HG02798 (cell line): ENCODE results near the gene RAET1G.
"Not testable (repeated sequence)": the region's sequence is repeated elsewhere in the genome, so short reads cannot be mapped to it uniquely, and the experiment has no call there.

Experiments
- ATAC-seq: cut with Tn5 transposase; IDR thresholded peaks from one replicate; pipeline ENCODE4 v1.9.1; 2021; ENCODE audit warnings: mild to moderate bottlenecking; ENCODE audit not compliant: unreplicated experiment, poor library complexity

The RAET1G gene

DNA sequence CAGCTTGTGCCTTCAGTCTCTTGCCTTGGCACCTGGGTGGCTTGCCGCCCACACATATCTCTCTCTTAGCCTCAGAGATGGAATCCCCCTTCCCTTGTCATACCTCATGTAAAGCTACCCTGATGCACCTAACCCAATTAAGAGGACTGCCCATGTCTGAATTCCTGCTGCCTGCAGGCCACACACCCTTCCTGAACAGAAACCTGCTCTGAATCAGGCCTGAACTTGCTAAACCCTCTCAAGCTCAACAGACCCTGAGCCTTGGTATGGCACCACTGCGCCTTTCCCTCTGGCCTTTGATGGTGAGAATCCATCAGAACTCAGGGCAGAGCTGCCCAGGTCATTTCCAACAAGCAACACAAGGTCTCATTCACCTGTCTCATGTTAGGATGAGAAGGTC, 5.2 kb downstream of the RAET1G start:
- no peak for ATAC-seq

DNA sequence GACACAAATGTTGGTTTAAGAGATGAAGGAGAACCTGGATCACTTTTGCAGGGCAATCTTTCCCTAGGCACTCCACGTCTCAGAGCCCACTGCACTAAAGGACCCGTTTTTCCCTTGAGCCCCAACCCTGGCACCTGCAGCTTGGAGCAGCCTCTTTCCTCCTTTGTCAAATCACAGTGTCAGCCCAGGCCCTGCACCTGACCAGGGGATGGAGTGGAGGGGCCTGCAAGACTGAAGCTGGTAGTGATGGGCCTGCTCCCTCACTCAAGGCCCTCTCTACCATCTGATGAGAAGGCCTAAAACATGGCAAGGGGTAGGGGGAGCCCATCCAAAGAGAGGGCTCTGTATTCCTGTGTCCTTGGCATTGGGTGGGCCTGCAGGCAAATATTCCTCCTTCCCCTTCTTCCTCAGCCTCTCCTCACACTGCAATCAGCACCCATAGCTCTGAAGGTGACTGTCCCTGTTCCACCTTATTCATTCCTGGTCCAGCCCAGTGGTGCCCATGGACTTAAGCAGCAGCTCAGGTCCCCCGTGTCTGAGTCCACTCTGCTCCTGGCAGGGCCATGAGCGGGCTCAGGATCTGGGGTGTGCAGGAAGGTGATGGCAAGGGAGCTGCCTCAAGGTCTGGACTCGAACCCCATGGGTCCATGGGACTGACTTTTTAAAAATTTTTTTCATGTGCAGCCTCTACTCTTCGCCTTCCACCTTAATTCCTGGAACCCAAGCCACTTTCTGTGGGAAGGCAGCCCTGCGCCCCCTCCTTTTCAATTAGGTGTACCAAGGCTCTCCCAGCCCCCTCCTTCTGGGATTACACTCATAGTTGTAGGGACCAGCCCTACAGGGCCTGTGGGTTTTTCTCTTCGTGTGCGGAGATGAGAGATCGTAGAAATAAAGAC, 6.7 kb downstream of the RAET1G start:
- no peak for ATAC-seq

DNA sequence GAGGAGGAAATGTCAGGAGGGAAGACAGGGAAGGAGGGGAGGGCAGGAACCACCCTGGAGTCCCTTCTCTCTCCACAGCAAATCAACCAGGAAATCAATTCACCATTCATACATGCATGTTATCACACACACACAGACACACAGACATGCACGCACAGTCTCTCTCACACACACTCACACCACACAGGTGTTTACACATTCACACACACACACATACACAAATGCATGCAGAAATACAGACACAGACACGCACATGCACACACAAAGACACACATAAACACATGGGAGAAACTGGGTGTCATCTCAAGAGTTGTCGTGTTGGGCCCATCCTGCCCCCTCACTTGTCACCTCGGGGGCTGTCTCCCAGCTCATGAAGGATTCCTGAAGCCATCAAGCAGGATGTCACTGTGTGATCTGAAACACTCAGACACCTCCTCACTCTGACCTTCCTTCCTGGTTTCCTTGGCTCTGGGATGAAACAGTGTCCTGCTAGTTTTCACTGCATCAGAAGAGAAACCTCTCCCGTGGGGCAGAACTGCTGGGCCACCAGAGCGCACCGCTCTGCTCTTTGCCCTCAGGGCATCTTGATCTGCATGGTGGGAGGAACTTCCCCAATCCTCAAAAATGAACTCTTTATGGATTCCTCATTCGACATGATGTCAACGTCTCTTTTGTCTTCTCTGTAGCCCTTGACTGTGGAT, 9.2 kb downstream of the RAET1G start:
- ATAC-seq = no peak

DNA sequence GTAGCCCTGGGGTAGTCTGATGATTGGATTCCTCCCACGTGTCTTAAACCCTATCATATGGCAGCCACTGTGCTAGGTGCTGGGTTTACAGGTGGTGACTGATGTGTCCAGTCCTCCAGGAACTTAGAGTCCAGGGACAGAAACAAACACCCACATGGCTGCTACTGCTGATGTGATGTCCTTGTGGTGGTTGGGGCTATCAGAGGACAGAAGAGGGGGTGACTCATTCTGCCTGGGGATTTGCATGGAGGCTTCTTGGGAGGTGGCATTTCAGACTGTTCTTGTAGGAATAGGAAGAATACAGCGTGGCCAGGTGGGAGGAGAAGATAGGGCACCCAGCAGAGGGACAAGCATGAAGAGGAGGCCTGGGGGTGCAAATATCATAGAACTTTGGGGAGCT, 9.8 kb downstream of the RAET1G start:
- no peak for ATAC-seq

DNA sequence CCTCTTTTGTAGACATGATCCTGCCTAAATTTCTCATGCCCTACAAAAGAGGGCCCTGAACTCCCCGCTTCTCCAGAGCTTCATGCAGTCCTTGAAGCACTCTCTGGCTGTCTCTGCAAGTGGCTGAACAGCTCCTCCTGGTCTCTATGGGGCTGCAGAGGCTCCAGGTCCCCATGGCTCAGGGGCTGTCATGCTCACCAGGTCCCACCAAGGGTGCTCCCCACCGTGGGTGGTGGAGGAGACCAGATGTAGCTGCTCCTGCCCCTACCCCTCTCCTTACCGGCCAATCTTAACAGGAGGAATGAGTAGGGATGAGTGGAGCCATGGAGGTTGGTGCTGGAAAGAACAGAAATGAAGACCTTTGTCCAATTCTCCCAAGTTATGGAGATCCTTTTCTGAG, 10.2 kb downstream of the RAET1G start:
- not testable (repeated sequence) for ATAC-seq

DNA sequence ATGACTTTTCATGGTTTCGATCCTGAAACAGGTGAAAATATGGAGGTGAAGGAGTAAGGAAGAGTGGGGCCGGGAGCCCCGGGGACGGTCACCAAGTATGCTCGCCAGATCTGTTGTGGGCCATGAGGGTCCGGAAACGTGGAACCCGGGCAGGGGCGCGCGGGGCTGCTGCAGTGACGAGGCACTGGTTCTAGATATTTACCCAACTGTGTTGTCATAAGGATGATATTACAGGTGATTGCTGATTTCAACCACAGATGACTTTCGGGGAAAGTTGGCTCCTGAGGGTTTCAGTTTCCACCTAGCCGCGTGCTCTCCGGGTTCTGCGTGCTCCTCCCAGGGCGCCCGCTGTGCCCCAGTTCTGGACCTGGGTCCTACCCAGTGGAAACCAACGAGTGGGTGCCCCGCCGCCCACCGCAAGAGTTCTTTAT, 12.2 kb downstream of the RAET1G start:
- ATAC-seq = no peak

DNA sequence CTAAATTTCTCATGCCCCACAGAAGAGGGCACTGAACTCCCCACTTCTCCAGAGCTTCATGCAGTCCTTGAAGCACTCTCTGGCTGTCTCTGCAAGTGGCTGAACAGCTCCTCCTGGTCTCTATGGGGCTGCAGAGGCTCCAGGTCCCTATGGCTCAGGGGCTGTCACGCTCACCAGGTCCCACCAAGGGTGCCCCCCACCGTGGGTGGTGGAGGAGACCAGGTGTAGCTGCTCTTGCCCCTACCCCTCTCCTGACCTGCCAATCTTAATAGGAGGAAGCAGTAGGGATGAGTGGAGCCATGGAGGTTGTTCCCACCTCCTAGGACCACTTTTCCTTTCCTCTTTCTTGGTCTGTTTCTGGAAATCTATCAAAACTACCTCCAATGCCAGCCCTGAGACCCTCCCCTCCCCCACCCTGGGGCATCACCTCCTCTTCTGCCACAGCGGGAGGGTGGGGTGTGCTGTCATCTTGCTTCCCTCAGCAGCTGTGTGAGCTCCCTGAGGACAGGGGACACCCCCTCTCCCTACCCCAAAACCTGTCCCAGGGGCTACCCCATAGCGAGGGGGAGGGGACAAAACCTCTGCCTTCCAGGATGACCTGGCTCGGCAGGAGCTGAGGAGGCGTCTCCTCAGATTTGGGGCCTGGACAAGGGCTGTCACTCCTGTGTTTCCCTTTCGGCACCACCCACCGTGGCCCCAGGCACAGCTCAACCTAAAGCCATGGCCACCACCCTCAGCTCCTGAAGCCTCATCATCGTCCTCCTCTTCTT, 13.0 kb downstream of the RAET1G start:
- no peak for ATAC-seq

DNA sequence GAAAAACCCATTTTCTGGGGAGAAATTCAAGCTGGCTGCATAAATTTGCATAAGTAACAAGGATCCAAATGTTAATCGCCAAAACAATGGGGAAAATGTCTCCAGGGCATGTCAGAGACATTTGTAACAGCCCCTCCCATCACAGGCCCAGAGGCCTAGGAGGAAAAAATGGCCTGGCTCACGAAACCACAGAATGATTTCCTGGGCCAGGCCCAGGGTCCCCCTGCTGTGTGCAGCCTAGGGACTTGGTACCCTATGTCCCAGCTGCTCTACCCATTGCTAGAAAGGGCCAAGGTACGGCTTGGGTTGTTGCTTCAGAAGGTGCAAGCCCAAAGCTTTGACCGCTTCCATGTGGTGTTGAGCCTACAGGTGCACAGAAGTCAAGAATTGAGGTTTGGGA, 14.4 kb downstream of the RAET1G start:
- not testable (repeated sequence) for ATAC-seq

DNA sequence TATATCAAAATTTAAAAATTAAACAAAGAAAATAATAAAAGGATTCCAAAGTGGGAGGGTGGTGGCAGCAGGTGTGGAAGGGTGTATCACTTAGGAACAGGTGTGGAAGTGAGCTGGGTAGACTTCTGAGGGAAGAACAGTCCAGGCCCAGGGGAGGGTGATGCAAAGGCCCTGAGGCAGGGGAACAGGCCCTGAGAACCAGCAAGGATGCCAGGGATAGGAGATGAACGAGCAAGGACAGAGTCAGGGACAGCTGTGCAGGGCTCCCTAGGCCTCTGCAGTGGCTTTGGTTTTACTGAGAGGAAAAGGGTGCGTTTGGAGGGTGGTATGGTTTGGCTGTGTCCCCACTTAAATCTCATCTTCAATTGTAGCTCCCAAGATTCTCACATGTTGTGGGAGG, 15.6 kb downstream of the RAET1G start:
- ATAC-seq = no peak

DNA sequence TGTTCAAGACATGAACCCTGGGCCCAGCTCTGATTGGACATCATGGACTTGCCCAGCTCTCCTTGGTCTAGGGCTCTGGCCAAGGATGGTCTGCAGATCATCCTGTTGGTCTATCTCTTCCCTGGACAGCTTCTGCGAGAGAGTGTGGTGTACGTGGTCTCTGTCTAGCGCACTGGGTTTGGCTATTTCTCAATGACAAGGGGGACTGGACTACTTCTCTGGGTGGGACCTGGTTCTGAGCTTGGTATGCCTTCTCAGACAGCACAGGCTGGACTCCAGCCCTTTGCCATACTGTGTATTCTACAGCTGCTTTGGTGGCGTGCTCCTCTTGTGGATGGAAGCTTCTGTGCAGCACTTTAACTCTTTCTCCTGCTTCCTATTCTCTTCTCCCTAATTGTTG, 16.5 kb downstream of the RAET1G start:
- no peak for ATAC-seq

DNA sequence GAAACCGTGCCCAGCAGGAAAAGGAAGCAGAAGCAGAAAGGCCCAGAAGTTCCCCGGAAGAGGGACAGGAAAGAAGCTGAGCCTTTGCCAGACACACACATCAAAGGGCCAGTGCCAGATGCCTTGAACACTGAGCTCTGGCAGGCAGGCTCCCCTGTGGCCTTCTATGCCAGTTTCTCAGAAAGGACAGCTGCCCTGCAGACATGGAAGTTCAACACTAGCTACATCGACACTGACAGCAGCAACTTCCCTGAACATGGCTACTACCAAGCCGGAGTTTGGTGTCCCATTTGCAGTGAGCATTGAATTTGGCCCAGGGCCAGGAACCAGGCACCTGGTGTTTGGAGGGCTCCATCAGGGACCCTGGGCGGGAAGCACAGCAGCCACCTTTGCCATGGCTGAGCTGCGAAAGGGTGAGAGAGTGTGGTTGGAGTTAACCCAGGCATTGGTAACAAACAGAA, 17.0 kb downstream of the RAET1G start:
- ATAC-seq = no peak

DNA sequence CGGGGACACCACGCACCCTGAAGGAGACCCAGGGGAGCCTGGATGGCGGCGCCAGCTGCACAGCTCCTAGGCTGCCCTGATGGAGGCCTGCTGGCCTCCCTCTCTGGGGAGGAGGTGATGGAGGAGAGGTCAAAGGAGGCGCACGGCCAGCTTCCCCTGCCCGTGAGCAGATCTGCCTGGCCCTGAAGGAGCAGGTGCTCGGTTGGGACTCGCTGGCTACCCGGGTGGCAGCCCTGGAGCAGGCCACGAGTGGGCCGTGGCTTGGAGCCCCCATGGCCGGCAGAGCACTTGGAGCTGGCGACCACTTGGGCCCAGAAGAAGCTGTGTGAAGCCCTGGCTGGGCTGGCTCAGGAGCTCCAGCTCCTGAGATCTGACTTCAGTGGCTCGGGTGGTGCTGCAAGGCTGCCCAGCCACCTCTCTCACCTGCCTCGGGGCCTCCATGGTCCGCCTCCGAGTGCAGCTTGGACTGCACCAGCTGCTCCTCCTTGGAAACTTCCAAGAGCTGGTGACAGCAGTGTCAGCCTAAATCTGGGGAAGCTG, 17.5 kb downstream of the RAET1G start:
- no peak for ATAC-seq

DNA sequence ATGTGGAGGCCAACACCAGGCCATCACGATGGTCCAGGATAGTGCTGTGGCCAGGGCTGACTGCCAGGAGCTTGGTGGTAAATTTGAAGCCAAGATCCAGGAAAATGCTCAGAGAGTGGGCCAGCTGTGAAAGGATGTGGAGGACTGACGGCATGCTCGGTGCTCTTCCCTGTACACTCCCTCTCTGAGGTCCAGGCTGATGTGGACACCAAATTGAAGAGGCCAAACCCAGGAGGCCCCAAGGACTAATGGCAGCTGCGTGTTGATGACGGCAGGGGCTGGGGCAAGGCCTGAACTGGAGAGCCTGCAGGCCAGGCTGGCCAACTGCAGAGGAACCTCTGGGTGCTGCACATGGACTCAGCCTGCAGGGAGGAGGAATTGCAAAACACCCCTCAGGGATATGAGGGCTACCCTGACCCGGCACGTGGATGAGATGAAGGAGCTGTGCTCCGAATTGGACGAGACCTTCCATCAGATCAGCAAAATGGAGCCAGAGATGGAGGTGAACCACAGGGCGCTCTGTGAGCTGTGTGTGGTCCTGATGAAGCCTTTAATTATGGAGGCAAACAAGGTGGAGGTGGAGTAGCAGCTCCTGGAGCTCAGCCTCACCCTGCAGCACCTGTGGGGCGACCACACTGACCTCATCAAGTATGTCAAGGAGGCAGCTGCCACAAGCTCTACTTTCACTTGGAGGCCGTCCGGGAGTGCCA, 18.1 kb downstream of the RAET1G start:
- no peak for ATAC-seq

DNA sequence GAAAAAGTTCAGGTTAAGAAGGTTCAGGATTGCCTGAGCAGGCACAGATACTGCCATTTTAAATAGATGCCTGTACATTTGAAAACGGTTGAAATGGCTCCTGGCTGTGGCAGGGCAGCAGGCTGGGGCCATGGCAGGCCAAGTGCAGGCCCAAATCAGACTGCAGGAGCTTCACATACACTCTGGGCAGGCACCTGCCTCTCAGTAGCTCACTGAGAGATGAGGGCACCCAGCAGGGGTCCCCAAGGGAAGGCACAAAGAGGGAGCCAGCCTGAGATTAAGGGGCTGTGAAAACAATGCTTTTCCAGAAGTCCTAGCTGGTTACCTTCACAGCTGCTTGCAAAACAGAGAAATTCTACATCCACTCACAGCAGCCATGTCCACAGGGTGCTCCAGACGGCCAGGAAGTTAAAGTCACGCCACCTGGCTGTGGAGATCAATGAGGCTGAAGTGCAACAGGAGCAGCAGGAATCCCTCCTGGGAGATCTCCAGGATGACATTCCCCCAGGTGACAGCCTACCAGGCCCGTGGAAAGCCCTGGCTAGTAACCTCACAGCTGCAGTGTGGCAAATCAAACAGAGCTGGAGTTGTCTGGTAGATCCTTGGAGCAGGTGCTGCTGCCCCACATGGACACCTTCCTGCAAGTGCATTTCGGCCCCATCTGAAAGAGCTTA, 18.8 kb downstream of the RAET1G start:
- no peak for ATAC-seq

DNA sequence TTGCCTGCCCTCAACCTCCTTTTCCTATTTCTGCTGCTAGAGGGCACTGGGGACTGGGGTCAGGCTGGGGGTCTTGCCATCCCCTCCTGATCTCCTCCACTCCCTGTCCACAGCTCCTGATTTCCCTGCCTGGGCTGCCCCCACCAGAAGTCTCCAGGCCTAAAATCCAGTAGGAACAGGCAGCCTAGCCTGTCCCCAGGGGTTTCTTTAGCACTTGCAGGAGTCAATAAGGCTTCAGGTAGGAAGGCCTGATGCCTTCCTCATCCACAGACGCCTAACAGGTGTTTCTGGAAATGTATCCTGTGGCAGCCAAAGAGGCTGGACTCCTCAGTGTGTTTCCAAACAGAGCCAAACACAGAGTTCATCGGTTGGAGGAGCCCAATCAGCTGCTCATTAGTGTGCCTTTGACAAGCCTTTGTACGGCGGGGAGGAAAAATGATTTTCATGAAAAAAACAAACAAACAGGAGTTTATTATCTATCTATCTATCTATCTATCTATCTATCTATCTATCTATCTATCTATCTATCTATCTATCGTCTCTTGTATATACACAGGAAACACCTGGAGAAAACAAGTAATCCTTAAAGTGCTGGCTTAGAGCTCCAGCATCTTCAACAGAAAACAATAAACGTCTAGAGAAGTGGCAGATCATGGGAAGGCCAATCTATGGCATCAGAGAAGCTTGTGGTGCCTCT, 21.3 kb downstream of the RAET1G start:
- no peak for ATAC-seq

DNA sequence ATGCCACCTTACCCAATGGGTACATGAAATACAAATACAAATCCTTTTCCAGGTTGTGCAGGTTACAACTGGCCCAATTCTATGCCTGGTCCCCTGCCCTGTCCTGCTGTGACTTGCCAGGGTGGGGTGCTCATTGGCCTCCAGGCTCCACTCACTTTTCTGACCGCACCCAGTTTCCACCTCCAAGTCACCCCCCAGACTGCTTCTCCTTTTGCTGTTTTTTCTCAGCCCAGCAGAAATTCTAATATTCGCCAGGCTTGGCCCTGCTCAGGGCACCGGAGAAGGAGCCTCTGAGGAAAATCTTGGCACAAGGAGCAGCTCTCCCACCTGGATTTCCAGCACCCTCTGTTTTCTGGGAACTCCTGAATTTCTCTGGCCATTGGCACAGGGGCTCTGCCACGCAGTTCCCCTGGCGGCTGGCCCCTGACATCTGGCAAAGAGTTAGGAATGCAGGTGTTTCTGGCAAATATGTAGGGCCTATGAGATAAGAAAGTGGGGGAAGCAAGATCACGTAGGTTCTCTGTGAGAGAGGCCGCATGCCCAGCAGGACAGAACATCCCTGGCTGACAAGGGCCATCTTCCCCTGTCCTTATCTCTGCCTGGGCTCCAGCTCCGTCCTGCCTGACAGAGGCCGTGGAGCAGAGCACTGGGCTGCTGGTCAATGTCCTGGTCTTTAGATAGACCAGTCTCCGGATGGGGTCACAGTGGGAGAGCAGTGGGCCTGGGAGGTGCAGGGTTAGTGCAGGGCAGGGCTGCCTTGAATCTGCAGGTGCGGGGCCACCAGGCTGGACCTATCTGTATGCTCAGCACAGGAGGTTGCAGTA, 22.1 kb downstream of the RAET1G start:
- no peak for ATAC-seq

DNA sequence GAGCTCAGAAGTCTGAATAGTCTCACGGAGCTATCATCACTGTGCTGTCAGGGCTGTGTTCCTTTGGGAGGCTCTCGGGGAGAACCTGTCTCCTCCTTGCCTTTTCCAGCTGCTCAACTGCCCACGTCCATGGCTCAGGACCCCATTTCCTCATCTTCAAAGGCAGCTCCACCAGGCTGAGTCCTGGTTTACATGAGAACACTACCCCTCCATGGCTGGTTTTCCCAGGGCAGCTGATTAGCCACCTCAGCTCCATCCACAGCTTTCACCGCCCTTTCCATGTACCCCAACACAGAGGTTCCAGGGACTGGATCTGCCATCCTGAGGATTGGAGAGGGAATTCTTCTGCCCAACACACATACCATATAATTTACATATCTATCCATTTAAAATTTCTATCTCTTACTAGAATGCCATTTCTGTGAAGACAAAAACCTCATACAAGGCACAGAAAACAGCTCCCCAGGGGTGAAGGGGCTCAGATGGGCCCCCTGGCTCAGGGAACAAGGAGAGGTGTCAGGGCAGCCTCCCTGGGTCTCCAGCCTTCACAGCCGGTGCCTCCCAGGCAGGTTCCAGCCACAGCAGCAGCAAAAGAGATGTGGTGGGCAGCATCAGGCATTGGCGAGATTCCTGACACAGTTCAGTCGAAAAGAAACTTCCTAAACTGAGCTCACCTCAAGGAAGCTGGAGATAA, 22.8 kb downstream of the RAET1G start:
- ATAC-seq = no peak
